Measurements from ENCODE around the gene WDR64.

The WDR64 gene

GRCh38 chr1:241749041-241749944 is 97.2 kb downstream of the WDR64 start:
- H3K4me3 ChIP-seq (ENCODE audit: low read length) = peak overlapping the region; percentile 54
- no peak for TF ChIP-seq CTCF (conservative IDR thresholded peaks at IDR 0.05; ENCODE audit: low read length)
- DNase-seq (ENCODE audit: low read depth) = peak; percentile 45

DNA sequence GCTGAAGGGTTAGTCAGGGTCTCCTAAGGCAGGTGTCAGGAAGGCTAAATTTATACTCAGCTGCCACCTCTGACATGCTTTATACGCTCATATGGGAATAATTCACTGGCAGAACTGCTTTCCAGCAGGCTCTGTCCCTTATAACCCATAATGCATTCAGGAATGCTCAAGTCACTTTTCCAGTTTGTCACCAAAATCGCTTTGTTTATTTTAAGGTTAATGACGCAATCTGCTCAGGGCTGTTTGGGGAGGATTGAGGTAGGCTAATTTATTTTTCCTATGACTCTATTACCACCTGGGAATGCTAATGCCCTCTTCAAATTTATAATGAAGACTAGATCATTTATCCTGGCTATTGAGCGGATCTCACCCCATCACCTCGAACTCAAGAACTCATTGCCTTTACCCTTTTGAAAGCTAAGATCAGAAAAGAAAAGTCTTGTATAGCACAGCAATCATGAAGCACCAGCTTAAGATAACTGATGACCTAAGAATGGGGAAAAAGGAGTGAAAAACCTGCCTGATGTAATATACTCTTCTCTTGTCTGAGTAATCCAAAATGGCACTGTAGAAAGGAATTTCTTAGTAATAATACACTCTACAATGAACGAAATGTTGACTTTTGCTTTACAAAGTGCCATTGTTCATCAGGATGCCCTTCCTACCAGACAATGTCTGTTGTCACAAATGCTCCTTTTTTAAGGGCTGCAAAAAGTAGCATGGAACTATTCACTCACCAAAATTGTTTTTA is 98.0 kb downstream of the WDR64 start:
- no peak overlapping the region for H3K4me3 ChIP-seq (ENCODE audit: low read length)
- no peak for DNase-seq (ENCODE audit: low read depth)
- TF ChIP-seq CTCF (conservative IDR thresholded peaks at IDR 0.05; ENCODE audit: low read length) = no peak

DNA sequence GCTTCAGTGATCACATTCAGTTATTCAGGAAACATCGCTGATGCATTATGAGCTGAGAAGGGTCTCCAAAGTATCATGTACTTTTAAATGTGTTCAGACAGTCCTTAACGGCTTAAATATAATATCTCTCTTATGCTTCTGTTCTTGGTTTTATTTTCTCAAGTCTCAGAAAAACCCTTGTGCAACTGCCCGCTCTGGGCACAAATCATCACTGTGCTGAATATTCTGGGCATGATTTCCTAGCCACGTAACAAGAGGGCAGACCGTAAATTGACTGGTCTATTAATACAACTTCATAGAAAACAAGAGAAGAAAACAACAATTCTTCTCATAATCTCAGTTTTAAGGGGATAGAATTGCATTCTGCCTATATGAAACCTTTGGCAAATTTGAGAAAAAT is 99.4 kb downstream of the WDR64 start:
- TF ChIP-seq CTCF (conservative IDR thresholded peaks at IDR 0.05; ENCODE audit: low read length) = no peak
- H3K4me3 ChIP-seq (ENCODE audit: low read length) = no peak overlapping the region
- no peak for DNase-seq (ENCODE audit: low read depth)

DNA sequence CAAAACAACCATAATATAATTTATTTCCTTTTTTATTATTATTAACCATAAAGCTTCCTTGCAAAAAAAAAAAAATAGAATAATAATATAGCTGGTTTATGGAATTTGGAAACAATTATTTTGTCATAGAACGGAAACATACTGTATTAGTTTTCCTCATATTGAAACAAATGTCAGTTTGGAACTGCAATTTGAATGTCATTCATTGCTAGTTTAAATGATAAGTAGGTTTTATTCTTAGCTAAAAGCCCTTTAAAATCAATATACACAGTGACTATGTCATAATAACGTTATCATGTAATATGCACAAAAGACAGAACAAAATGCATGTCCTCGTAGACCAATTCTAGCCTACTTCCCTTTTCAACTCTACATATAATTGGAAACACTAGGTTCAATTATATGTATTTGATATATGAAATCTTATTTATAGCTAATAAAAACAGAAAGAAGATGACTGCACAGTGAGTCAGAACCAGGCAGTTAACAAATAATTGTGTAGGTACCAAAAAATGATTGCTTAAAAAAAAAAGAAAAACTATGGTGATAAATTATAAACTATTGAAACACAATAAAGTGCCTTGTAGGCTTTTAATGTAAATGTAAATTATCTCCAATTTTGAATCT is 110.7 kb downstream of the WDR64 start:
- no peak for TF ChIP-seq CTCF (conservative IDR thresholded peaks at IDR 0.05; ENCODE audit: low read length)
- no peak for DNase-seq (ENCODE audit: low read depth)
- no peak overlapping the region for H3K4me3 ChIP-seq (ENCODE audit: low read length)

- DNase-seq (ENCODE audit: low read depth) = no peak
- TF ChIP-seq CTCF (conservative IDR thresholded peaks at IDR 0.05; ENCODE audit: low read length) = no peak
- no peak overlapping the region for H3K4me3 ChIP-seq (ENCODE audit: low read length)
These were observed 113.3 kb downstream of the WDR64 start for GRCh38 chr1:241765390-241765789.

DNA sequence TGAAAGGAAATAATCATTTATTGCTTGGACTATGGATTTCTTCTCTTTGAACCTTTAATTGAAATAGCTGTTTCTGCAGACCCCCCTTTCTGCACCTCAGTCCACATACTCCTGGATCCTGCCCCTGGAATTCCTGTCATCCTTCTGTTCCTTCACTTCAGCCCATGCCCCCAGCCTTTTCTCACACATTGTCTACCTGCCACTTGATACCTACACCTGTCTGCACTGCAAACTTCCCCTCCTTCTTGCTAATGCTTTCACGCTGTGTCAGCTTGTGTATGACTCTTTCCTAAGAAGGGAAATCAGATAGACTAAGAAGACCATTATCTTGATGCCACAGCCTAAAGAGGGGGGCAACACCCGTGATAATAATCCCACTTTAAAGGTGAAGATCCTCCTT is 115.7 kb downstream of the WDR64 start:
- H3K4me3 ChIP-seq (ENCODE audit: low read length) = no peak overlapping the region
- TF ChIP-seq CTCF (conservative IDR thresholded peaks at IDR 0.05; ENCODE audit: low read length) = no peak
- DNase-seq (ENCODE audit: low read depth) = no peak
